Suppressor macrophage treated with lipopolysaccharide for 1 hour (primary cell): ENCODE data around the gene SRP19.
"Not testable (repeated sequence)": the region's sequence is repeated elsewhere in the genome, so short reads cannot be mapped to it uniquely, and the experiment has no call there.

Source experiments
- DNase-seq, 3 donors: peaks; one replicate each; pipeline ENCODE4 v3.0.0-alpha.2; 2020 to 2022

The SRP19 gene

DNA sequence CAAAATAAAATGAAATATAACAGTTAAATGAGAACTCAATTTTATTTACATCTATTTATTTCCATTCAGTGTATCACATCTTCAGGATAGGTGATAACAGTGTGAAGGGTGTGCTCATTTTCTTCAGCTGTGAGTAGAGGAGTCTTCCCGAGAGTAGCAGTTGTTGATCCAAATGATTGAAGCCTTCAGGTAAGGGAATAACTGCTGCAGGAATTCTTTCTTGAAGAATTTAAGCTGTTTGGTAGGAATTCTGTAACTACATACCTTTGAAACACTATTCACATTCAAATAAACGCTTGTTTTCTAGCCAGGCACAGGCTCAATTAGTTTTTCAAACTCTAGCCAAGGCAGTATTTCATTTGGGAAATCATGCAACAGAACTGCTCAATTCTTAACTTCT is 15.3 kb downstream of the SRP19 start:
- DNase-seq: no peak

- no peak for DNase-seq
These were observed 17.0 kb downstream of the SRP19 start for GRCh38 chr5:112878101-112878500.

- no peak for DNase-seq
These were observed 17.7 kb downstream of the SRP19 start for GRCh38 chr5:112878760-112879159.

DNA sequence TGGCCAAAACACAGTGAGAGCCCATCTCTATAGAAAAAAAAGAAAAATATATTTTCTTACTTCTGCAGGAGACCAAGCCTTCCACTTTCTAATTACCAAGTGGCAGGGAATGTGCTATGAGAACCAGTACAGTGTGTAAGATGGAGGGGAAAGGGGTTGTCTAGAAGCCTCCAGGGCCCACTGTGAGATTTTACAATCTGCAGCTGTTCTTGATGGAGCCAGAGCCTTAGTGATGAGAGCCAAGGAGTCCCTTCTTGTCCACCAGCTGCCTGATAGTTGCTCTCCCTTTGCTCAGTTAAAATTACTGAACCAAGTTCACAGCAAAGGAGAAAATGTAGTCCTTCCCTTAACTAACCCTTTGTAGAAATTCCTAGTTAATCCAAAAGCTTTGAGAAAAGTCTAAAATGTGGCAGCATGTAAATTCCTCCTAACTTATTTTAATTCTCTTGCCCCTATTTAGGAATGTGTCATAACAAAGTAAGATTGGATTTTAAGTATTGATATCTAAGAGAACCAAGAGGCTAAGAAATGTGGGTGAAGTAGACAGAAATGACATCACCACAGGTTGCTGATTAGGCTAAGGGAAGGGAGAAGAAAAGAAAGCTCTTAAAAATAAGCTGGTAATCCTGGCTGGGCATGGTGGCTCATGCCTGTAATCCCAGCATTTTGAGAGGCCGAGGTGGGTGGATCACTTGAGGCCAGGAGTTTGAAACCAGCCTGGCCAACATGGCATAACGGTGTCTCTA is 19.3 kb downstream of the SRP19 start:
- DNase-seq: no peak

DNA sequence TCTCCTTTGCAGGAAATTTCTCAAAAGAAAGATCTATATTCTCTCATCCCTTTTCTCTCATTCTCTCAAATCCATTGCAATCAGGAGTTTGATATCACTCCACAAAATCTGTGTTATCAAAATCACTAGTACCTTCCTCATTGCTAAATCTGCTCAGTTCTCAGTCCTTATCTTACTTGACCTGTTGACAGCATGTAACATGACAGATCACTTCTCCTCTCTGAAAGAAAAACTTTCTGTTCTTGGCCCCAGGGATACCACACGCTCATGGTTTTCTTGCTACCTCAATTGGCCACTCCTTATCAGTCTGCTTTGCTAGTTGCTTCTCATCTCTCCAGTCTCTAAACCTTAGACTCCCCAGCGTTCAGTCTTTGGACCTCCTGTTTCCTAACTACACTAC is 22.1 kb downstream of the SRP19 start:
- DNase-seq: no peak

- no peak for DNase-seq
These were observed 23.9 kb downstream of the SRP19 start for GRCh38 chr5:112885001-112885400.

DNA sequence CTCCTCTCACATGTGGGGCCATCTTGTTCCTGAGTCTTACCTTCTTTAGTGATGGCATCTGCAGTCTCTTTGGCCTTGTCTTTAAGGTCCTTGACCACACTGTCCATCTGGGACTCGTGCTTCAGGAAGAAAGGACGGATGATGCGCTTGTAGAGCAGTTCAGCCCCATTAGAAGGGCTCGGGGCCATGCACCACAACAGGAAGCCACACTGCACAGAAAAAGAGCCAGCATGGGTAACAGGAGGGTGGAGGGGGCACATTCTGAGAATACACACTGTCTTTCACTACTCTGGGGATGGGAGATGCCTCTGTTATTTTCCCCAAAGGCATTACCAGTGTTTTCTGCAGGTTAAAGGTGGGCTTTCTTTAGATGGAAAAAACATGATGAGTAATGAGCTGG is 25.9 kb downstream of the SRP19 start:
- no peak for DNase-seq

- DNase-seq: not testable (repeated sequence)
These were observed 31.0 kb downstream of the SRP19 start for GRCh38 chr5:112892066-112892465.

- no peak for DNase-seq
These were observed 31.7 kb downstream of the SRP19 start for GRCh38 chr5:112892776-112893175.

DNA sequence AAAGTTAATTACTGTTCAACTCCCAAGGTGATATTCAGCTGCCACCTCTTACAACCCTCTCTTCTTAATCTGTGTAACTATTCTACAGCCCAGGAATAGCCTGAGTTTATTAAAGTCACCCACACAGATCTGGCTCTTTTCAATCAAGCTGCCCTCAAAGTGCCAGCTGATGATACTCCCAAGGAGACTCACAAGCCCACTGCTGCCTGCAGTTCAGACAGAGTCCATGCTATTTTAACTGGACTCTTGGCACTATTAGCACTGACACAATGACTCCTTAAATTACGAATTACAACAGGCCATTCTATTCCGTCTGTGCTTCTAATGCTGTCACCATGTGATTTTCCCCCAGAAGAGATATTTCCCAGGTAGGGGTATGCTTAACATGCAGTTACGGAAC is 34.6 kb downstream of the SRP19 start:
- DNase-seq: no peak

DNA sequence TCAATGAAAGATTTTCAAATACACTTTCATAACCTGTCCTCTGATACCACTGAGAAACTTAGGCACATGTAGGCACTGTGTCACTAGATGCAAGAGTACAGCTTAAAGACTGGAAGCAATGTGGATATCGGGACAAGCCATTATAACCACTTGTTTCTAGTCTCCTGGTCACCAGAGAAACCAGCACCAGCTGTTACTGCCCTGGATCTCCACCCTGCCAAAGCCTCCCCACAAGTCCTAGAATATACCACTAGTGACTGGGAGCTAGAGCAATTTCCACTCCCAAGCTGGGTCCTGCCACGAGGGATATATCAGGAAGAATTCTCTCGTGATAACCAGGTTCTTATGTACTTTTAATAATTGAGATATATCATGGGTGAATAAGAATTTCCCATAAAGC is 41.5 kb downstream of the SRP19 start:
- no peak for DNase-seq

DNA sequence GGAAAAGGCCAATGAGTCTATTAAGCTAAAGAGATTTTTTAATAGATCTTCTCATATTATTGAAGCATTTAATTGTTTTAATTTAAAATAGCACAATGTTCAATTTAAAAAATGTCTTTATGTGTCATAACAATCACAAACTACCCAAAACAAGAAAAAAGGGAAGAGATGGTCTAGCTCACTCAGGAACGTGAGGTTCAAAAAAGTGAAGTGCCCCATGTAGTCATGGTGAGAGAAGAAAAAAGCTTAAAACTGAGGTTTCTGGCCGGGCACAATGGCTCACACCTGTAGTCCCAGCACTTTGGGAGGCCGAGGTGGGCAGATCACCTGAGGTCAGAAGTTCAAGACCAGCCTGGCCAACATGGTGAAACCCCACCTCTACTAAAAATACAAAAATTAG is 43.9 kb downstream of the SRP19 start:
- DNase-seq: peak; percentile 47 to 60 (median 58)

DNA sequence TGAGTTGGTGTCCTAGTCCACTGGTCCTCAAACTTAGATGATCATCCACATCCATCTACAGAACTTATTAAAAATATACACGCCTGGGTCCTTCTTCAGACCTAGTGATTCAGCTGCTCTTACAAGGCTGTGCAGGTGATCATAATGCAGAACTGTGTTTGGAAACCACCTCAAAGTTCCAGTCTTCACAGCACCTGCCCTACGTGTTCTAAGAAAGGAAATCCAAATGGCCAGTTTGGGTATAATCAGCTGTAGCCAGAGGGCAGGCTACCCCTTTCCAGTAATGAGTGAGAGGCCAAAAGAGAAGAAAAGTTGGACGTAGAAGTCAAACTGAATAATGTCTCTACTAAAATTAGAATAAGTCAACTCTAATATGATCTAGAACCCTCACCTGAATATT is 45.5 kb downstream of the SRP19 start:
- DNase-seq: no peak

- DNase-seq: no peak
These were observed 46.1 kb downstream of the SRP19 start for GRCh38 chr5:112907166-112907631.

GRCh38 chr5:112908854-112909253 is 47.8 kb downstream of the SRP19 start:
- DNase-seq: no peak

DNA sequence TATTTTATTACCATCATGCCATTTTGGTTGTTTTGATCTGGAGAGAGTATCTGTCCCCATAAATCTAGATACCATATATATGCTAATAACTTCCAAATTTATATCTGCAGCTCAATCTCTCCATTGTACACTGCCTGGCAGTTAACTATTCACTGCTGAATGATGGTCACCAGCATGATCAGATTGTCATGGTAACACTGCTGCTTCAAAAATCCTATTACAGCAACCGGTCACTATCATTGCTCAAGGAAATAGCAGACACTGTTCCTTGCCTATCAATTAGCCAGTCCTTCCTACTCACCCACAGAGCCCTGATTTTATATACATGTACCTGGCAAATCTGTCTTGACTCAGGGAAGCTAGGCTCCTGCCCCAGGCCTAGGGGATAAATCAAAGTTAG is 49.4 kb downstream of the SRP19 start:
- no peak for DNase-seq

DNA sequence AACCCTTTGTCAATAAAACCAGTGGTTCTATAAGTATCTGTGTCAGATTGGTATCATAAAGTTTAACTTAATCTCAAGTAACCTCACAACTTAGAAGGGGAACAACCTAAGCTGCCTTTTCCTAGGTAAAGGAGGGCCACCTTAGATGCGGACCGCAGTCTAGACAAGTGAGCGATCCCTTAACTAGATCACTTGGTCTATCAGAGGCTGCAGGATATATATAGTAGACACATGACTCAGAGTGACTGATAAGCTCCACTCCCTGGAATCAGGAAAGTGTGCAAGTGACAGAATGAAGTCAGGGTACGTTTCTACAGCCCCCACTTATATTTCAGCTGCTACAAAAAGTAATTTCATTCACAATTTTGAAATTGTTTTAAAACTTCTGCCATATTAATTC is 53.5 kb downstream of the SRP19 start:
- DNase-seq: no peak

- no peak for DNase-seq
These were observed 54.7 kb downstream of the SRP19 start for GRCh38 chr5:112915831-112916230.

- peak in 2 of 3 donors; percentile 26 to 31 for DNase-seq
These were observed 56.4 kb downstream of the SRP19 start for GRCh38 chr5:112917453-112917995.

GRCh38 chr5:112918136-112918535 is 57.0 kb downstream of the SRP19 start:
- DNase-seq: no peak

GRCh38 chr5:112918679-112919078 is 57.6 kb downstream of the SRP19 start:
- no peak for DNase-seq
